HG03378 (cell line): ENCODE measurements around the gene KIF26B.

Experiments
- ATAC-seq: cut with Tn5 transposase; IDR thresholded peaks from one replicate; pipeline ENCODE4 v1.9.1; 2021; ENCODE audit warnings: mild to moderate bottlenecking, moderate library complexity; ENCODE audit not compliant: unreplicated experiment

Gene KIF26B

GRCh38 chr1:245484176-245484575 is 329.4 kb downstream of the KIF26B start:
- ATAC-seq, result no peak

GRCh38 chr1:245485996-245486395 is 331.2 kb downstream of the KIF26B start:
- ATAC-seq, result no peak

- no peak for ATAC-seq
Observed at GRCh38 chr1:245486775-245487470, 332.1 kb downstream of the KIF26B start.

- no peak for ATAC-seq
Observed at GRCh38 chr1:245488346-245489129, 333.8 kb downstream of the KIF26B start.

- ATAC-seq, result no peak
Observed at GRCh38 chr1:245489838-245490237, 335.1 kb downstream of the KIF26B start.

GRCh38 chr1:245493029-245493428 is 338.2 kb downstream of the KIF26B start:
- ATAC-seq, result no peak

- no peak for ATAC-seq
Observed at GRCh38 chr1:245495681-245496080, 340.9 kb downstream of the KIF26B start.

GRCh38 chr1:245500546-245500945 is 345.8 kb downstream of the KIF26B start:
- no peak for ATAC-seq

- ATAC-seq, result no peak
Observed at GRCh38 chr1:245501633-245502032, 346.8 kb downstream of the KIF26B start.

GRCh38 chr1:245503548-245503947 is 348.8 kb downstream of the KIF26B start:
- ATAC-seq, result no peak

- ATAC-seq, result no peak
Observed at GRCh38 chr1:245510144-245510543, 355.4 kb downstream of the KIF26B start.

- no peak for ATAC-seq
Observed at GRCh38 chr1:245512181-245512888, 357.6 kb downstream of the KIF26B start.

GRCh38 chr1:245512980-245513578 is 358.3 kb downstream of the KIF26B start:
- no peak for ATAC-seq

- ATAC-seq, result no peak
Observed at GRCh38 chr1:245516284-245516759, 361.5 kb downstream of the KIF26B start.

GRCh38 chr1:245520611-245521010 is 365.8 kb downstream of the KIF26B start:
- ATAC-seq, result no peak

GRCh38 chr1:245526141-245526540 is 371.4 kb downstream of the KIF26B start:
- ATAC-seq, result no peak

GRCh38 chr1:245528258-245528635 is 373.5 kb downstream of the KIF26B start:
- no peak for ATAC-seq

GRCh38 chr1:245530937-245531336 is 376.2 kb downstream of the KIF26B start:
- no peak for ATAC-seq

GRCh38 chr1:245537992-245538391 is 383.2 kb downstream of the KIF26B start:
- ATAC-seq, result no peak

GRCh38 chr1:245538671-245539070 is 383.9 kb downstream of the KIF26B start:
- ATAC-seq, result no peak

- no peak for ATAC-seq
Observed at GRCh38 chr1:245541369-245541768, 386.6 kb downstream of the KIF26B start.
